Uterus (tissue), 4 donors: ENCODE measurements around the gene SH3GL3. TPM values are rescaled to one million over a fixed set of nuclear protein-coding genes. Genes with fewer than 3 reads are reported as not detected.

Experiments
- DNase-seq, 2 donors: peaks; one replicate each; pipeline ENCODE4 v3.0.0-alpha.2; 2019 to 2020
- H3K27ac ChIP-seq, 2 donors: fragments of 200-600 bp; sonication (generic); 1 replicate in 1 of 2; 2 replicates in 1 of 2; pipeline ENCODE4 v1.5.1; 2016 to 2018
- H3K27me3 ChIP-seq, 2 donors: fragments of 200-600 bp; sonication (generic); one replicate each; pipeline ENCODE4 v1.5.1; 2018 to 2019; ENCODE audit warnings: control low read depth in 1 of 2
- H3K36me3 ChIP-seq, 2 donors: fragments of 200-600 bp; sonication (generic); one replicate each; pipeline ENCODE4 v1.5.1; 2019; ENCODE audit warnings: control low read depth in 1 of 2
- H3K4me1 ChIP-seq, 2 donors: fragments of 200-600 bp; sonication (generic); one replicate each; pipeline ENCODE4 v1.5.1; 2018 to 2019; ENCODE audit warnings: control low read depth in 1 of 2
- H3K4me3 ChIP-seq, 2 donors: fragments of 200-600 bp; sonication (generic); 1 replicate in 1 of 2; 2 replicates in 1 of 2; pipeline ENCODE4 v1.5.1; 2018 to 2019; ENCODE audit warnings: mild to moderate bottlenecking in 1 of 2
- H3K9me3 ChIP-seq, 2 donors: fragments of 200-600 bp; sonication (generic); one replicate each; pipeline ENCODE4 v1.5.1; 2019; ENCODE audit warnings: control low read depth in 1 of 2
- POLR2A ChIP-seq, 2 donors: fragments of 450-650 bp; IDR thresholded peaks; one replicate each; pipeline ENCODE4 v1.6.1; 2016; ENCODE audit warnings: antibody characterized with exemption in 2 of 2, mild to moderate bottlenecking in 1 of 2, moderate library complexity in 1 of 2
- intact Hi-C: fragments of 100-400 bp; cut with DNase I; formaldehyde crosslinking; loops from one replicate; pipeline ENCODE4 v1.15.1; 2023; ENCODE audit warnings: low total_unique reads
- total RNA-seq, 4 donors: library from RNA; depleted of rRNA in 3 of 4; stranded (reverse); fragments of >200 nt in 3 of 4; gene quantifications; one replicate each; pipeline versions ENCODE4 v1.1.0 to v1.2.4, GENCODE V29; 2014 to 2023
- TF ChIP-seq, protein P1 (sequence below), 4 experiments: fragments of 200-600 bp in 2 of 4; fragments of 450-650 bp in 2 of 4; sonication (generic) in 2 of 4; IDR thresholded peaks; one replicate each; pipeline ENCODE4 v1.5.1; 2016 to 2019; ENCODE audit warnings: antibody characterized with exemption in 4 of 4, mild to moderate bottlenecking in 2 of 4, moderate library complexity in 1 of 4
- donor health status: DM: yes; HTN: yes; CAD: no.

SH3GL3 gene
- total RNA-seq, 4 donors from 2014 or later, result 1.2 to 11.8 (median 2.0) TPM; not detected in 1

DNA sequence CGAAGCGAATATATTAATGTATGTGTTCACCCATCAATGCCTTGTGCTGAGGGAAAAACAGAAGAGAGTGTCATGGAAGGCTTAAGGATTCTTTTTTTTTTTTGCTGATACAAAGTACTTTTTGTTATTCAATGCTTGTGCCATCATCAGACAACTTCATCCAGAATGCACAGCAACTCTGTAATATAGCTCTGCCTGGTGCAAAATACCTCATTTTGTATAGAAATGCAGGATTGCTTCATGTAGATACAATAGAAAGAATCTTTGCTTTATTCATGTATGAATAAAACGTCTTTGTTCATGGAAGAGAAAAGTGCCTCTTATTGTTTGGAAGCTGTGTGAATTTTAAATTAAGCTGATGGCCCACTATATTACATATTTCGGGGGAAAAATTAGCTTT lies 62.9 kb downstream of the SH3GL3 start:
- Histone ChIP-seq H3K36me3 (no peaks in the 10 kb centered on the region), H3K27ac (no peak overlapping the region)
- no peak for DNase-seq

DNA sequence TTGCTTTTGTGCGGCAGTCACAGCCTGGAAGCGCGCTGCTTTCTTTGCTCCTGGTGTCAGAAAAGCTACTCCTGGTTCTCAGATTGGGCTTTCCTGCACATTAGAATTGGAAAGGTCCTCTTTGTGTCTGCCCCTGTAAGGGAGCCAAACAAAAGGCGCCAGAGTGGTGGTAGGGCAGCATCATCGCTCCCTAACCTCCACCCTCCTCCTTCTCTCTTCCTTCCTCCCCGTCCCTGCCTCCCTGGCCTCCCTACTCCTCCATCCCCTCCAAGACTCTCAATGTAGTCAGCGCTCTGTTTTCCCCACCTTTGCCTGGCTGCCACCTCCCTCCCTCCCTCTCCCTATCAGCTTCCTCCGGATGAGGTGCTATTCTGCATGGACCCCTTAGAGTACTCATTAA lies 65.3 kb downstream of the SH3GL3 start:
- DNase-seq, result no peak
- Histone ChIP-seq H3K36me3 (no peaks in the 10 kb centered on the region), H3K9me3 (no peaks in the 10 kb centered on the region), H3K4me3 (no peak overlapping the region), H3K4me1 (no peaks in the 10 kb centered on the region), H3K27ac (no peak overlapping the region), H3K27me3 (no peaks in the 10 kb centered on the region)
- intact Hi-C loops, result no loop called here
- TF ChIP-seq POLR2A (IDR thresholded peaks at IDR 0.05), result no peak
- TF ChIP-seq, protein P1, sequence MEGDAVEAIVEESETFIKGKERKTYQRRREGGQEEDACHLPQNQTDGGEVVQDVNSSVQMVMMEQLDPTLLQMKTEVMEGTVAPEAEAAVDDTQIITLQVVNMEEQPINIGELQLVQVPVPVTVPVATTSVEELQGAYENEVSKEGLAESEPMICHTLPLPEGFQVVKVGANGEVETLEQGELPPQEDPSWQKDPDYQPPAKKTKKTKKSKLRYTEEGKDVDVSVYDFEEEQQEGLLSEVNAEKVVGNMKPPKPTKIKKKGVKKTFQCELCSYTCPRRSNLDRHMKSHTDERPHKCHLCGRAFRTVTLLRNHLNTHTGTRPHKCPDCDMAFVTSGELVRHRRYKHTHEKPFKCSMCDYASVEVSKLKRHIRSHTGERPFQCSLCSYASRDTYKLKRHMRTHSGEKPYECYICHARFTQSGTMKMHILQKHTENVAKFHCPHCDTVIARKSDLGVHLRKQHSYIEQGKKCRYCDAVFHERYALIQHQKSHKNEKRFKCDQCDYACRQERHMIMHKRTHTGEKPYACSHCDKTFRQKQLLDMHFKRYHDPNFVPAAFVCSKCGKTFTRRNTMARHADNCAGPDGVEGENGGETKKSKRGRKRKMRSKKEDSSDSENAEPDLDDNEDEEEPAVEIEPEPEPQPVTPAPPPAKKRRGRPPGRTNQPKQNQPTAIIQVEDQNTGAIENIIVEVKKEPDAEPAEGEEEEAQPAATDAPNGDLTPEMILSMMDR (IDR thresholded peaks at IDR 0.05), result no peak

More for the DNA sequence above, 62.9 kb downstream of the SH3GL3 start:
- Histone ChIP-seq H3K4me1 (no peaks in the 10 kb centered on the region), H3K4me3 (no peak overlapping the region), H3K27me3 (no peaks in the 10 kb centered on the region), H3K9me3 (no peaks in the 10 kb centered on the region)
- TF ChIP-seq POLR2A (IDR thresholded peaks at IDR 0.05), result no peak
- TF ChIP-seq, protein P1 (IDR thresholded peaks at IDR 0.05), result no peak
- intact Hi-C loops, result no loop called here

DNA sequence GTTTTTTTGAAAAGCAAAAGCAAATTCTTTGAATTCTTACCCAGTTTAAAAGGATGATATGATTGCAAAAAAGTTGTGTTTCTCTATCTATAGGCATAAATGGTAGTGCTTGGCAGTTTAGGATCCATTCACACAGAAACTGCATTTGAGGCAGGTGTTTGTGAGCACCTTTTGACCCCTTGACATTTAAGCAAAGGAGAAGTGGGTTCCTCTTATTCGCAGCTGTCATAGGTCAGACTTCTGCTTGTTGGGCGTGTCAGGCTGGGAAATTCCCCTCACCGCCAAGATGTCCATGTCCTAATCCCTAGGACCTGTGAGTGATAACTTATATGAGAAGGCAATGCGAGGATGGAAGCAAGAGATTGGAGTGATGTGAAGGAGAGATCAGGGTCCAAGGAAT lies 67.4 kb downstream of the SH3GL3 start:
- Histone ChIP-seq H3K4me1 (no peaks in the 10 kb centered on the region), H3K9me3 (no peaks in the 10 kb centered on the region), H3K27ac (no peak overlapping the region), H3K27me3 (no peaks in the 10 kb centered on the region), H3K4me3 (no peak overlapping the region), H3K36me3 (no peaks in the 10 kb centered on the region)
- DNase-seq, result no peak
- intact Hi-C loops, result no loop called here
- TF ChIP-seq, protein P1 (IDR thresholded peaks at IDR 0.05), result no peak
- TF ChIP-seq POLR2A (IDR thresholded peaks at IDR 0.05), result no peak

DNA sequence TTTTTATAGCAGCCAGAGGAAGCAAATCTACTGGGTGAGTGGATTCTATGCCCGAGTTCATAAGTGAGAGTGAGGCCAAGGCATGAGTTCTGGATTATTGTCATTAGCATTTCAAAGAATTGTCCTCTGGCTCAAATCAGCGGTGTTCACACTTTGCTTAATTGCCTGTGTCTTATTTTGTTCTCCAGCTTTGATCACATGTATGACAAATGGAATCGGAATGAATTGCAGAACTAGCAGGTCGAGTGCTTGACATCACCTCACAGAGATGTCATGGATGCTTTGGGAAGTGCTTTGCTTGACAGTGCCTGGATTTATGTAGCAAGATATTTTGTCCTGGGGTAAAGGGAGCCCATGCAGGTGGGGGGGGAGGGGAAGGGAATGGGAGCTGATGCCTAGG lies 68.0 kb downstream of the SH3GL3 start:
- H3K9me3 ChIP-seq, result no peaks in the 10 kb centered on the region
- DNase-seq, result no peak
- no peaks in the 10 kb centered on the region for H3K4me1 ChIP-seq
- H3K4me3 ChIP-seq, result no peak overlapping the region
- intact Hi-C loops, result no loop called here
- no peaks in the 10 kb centered on the region for H3K27me3 ChIP-seq
- no peak overlapping the region for H3K27ac ChIP-seq
- TF ChIP-seq, protein P1 (IDR thresholded peaks at IDR 0.05), result no peak
- no peak for TF ChIP-seq POLR2A (IDR thresholded peaks at IDR 0.05)
- no peaks in the 10 kb centered on the region for H3K36me3 ChIP-seq

DNA sequence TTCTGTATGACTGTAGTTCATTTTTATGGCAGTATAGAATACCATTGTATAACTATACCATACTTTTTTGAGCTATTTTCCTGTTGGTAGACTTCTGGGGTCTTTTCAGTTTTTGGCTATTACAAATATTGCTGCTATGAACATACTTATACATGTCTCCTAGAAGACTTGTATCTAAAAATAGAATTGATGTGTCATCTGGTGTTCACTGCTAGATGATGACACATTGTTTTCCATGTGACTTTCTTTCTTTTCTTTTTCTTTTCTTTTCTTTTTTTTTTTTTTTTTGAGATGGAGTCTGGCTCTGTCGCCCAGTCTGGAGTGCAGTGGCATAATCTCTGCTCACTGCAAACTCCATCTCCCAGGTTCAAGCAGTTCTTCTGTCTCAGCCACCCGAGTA lies 69.8 kb downstream of the SH3GL3 start:
- Histone ChIP-seq H3K27me3 (no peaks in the 10 kb centered on the region), H3K4me1 (no peaks in the 10 kb centered on the region), H3K9me3 (no peaks in the 10 kb centered on the region), H3K4me3 (no peak overlapping the region), H3K36me3 (no peaks in the 10 kb centered on the region), H3K27ac (no peak overlapping the region)
- no peak for DNase-seq
- intact Hi-C loops, result no loop called here
- TF ChIP-seq, protein P1 (IDR thresholded peaks at IDR 0.05), result no peak
- no peak for TF ChIP-seq POLR2A (IDR thresholded peaks at IDR 0.05)
